NCI-H1930 (cell line): ENCODE measurements around the gene SLC43A2.
"Not testable (repeated sequence)": the region's sequence is repeated elsewhere in the genome, so short reads cannot be mapped to it uniquely, and the experiment has no call there.

ENCODE experiments used
- DNase-seq, 2 experiments: peaks; one replicate each; lab custom pipeline; 2025; lab: John Stamatoyannopoulos, UW

SLC43A2 gene

GRCh38 chr17:1627982-1628855 is at the start of gene SLC43A2:
Gene SLC43A2 (minus strand): TSS chr17:1628834. CDS start chr17:1627874, 960 bp downstream.
- peak; percentile 79 to 90 for DNase-seq

GRCh38 chr17:1676401-1676800 is 47.8 kb upstream of the SLC43A2 start:
- no peak for DNase-seq

- no peak for DNase-seq
Observed at GRCh38 chr17:1673041-1673785, 44.6 kb upstream of the SLC43A2 start.

GRCh38 chr17:1663934-1664333 is 35.3 kb upstream of the SLC43A2 start:
- not testable (repeated sequence) for DNase-seq

- no peak for DNase-seq
Observed at GRCh38 chr17:1661045-1661444, 32.4 kb upstream of the SLC43A2 start.

- DNase-seq, result no peak
Observed at GRCh38 chr17:1658100-1658499, 29.5 kb upstream of the SLC43A2 start.

GRCh38 chr17:1653735-1654134 is 25.1 kb upstream of the SLC43A2 start:
- no peak for DNase-seq

GRCh38 chr17:1652794-1653193 is 24.2 kb upstream of the SLC43A2 start:
- not testable (repeated sequence) for DNase-seq

- DNase-seq, result no peak
Observed at GRCh38 chr17:1651559-1651844, 22.9 kb upstream of the SLC43A2 start.

- no peak for DNase-seq
Observed at GRCh38 chr17:1650731-1651558, 22.3 kb upstream of the SLC43A2 start.

GRCh38 chr17:1649844-1650501 is 21.3 kb upstream of the SLC43A2 start, which contains the start of gene RILP:
Gene RILP (minus strand): TSS chr17:1649866. CDS start chr17:1649804, 62 bp downstream.
- no peak for DNase-seq

GRCh38 chr17:1648963-1649843 is 20.6 kb upstream of the SLC43A2 start:
- DNase-seq, result peak; percentile 87 to 95

- DNase-seq, result peak in 1 of 2 experiments; percentile 42
Observed at GRCh38 chr17:1648173-1648962, 19.7 kb upstream of the SLC43A2 start.

- DNase-seq, result no peak
Observed at GRCh38 chr17:1647802-1648171, 19.2 kb upstream of the SLC43A2 start.

- no peak for DNase-seq
Observed at GRCh38 chr17:1646199-1646875, 17.7 kb upstream of the SLC43A2 start.

- DNase-seq, result no peak
Observed at GRCh38 chr17:1645207-1646171, 16.9 kb upstream of the SLC43A2 start, which contains the start of gene SCARF1. Gene SCARF1 (minus strand): TSS chr17:1645732. CDS start chr17:1645697, 35 bp downstream.

GRCh38 chr17:1644493-1645206 is 16.0 kb upstream of the SLC43A2 start:
- DNase-seq, result no peak
